Measurements from ENCODE around the gene OSTC. TPM values are rescaled to one million over a fixed set of nuclear protein-coding genes. Genes with fewer than 3 reads are reported as not detected.

OSTC gene
- total and polyA plus RNA-seq, 9 of the 15 experiments (the other 6 are each of a cell fraction or from before 2014, with no cell fraction given) = 112 to 966 (median 235) TPM

GRCh38 chr4:108714880-108715279 is 64.5 kb downstream of the OSTC start:
- Histone ChIP-seq H4K20me1 (replicated peaks; ENCODE audit: control insufficient read depth, insufficient read depth, low read length) (no peaks in the 10 kb centered on the region), H3K36me3 (ENCODE audit: control insufficient read depth, insufficient read depth, low read length) (no peaks in the 10 kb centered on the region), H3K9me3 (replicated peaks; ENCODE audit: control insufficient read depth, insufficient read depth, low read depth, low read length) (no peaks in the 10 kb centered on the region), H3K79me2 (ENCODE audit: control insufficient read depth, insufficient read depth, low read length) (no peaks in the 10 kb centered on the region), H3K27me3 (ENCODE audit: control insufficient read depth in 2 of 2, insufficient read depth in 2 of 2, low read length in 2 of 2) (peaks cover 8% of the 10 kb centered on the region in 2 experiments; a peak in 3 of 5 replicates), H3K4me2 (ENCODE audit: insufficient read depth, low read length) (no peak overlapping the region), H3K4me3 (no peak overlapping the region), H3K4me1 (replicated peaks in 1 of 2; ENCODE audit: control insufficient read depth in 2 of 2, insufficient read depth in 2 of 2, low read length in 2 of 2) (no peaks in the 10 kb centered on the region; a peak in 1 of 5 replicates), H2AFZ (ENCODE audit: low read depth, low read length) (no peak overlapping the region), H3K9ac (ENCODE audit: insufficient read depth in 1 of 2, low read depth in 2 of 2, low read length in 2 of 2) (no peak overlapping the region), H3K27ac (ENCODE audit: extremely low read depth, low read depth, low read length) (no peak overlapping the region), H3K9me1 (ENCODE audit: control insufficient read depth, insufficient read depth, low read length) (no peaks in the 10 kb centered on the region)
- no peak for DNase-seq (ENCODE audit: extremely low read depth in 1 of 4, low spot score in 3 of 4)
- no peak for ATAC-seq
- no peak for FAIRE-seq
- CTCF ChIA-PET (ENCODE audit: low intra/inter-chr PET ratio) = no interaction called here
- POLR2A ChIA-PET = interaction anchor here (0.7 kb wide), 1 partner anchor 70 kb away, joined by 4 read pairs; no protein-coding TSS in a partner anchor
- in situ Hi-C loops (cut with MboI) = no loop called here
- WGBS (ENCODE audit: insufficient coverage, low coverage, missing lambda C conversion rate) = 9% methylated on average over 4 of the region's 4 CpGs
- intact Hi-C loops (cut with micrococcal nuclease) = no loop called here
- BruUV-seq (replicated peaks) = no TSS peak
- TF ChIP-seq U2AF2 (optimal IDR thresholded peaks at IDR 0.05; ENCODE audit: low read depth, low read length) (no peak), TAF1 (IDR thresholded peaks at IDR 0.05; ENCODE audit: control insufficient read depth, extremely low read depth, insufficient read depth, low read length, severe bottlenecking) (no peak), ZNF778 (CRISPR knock-in tag; IDR thresholded peaks at IDR 0.05) (no peak), ZFP30 (CRISPR knock-in tag; IDR thresholded peaks at IDR 0.05; ENCODE audit: borderline replicate concordance) (no peak), CTCF (IDR thresholded peaks at IDR 0.05 in 2 of 3, conservative IDR thresholded peaks at IDR 0.05 in 1 of 3; ENCODE audit: insufficient read depth in 2 of 3, low read depth in 1 of 3, low read length in 3 of 3) (no peak), PHF20 (IDR thresholded peaks at IDR 0.05; ENCODE audit: partially characterized antibody) (no peak), ZC3H4 (CRISPR knock-in tag; IDR thresholded peaks at IDR 0.05; ENCODE audit: borderline replicate concordance) (no peak), CUX1 (CRISPR knock-in tag; IDR thresholded peaks at IDR 0.05) (no peak), KLF6 (CRISPR knock-in tag; IDR thresholded peaks at IDR 0.05; ENCODE audit: borderline replicate concordance) (no peak), HMGN3 (IDR thresholded peaks at IDR 0.05; ENCODE audit: borderline replicate concordance, extremely low read depth, insufficient read length, low read depth, low read length) (no peak), MCM7 (IDR thresholded peaks at IDR 0.05) (no peak)
- TF ChIP-seq, protein P1, sequence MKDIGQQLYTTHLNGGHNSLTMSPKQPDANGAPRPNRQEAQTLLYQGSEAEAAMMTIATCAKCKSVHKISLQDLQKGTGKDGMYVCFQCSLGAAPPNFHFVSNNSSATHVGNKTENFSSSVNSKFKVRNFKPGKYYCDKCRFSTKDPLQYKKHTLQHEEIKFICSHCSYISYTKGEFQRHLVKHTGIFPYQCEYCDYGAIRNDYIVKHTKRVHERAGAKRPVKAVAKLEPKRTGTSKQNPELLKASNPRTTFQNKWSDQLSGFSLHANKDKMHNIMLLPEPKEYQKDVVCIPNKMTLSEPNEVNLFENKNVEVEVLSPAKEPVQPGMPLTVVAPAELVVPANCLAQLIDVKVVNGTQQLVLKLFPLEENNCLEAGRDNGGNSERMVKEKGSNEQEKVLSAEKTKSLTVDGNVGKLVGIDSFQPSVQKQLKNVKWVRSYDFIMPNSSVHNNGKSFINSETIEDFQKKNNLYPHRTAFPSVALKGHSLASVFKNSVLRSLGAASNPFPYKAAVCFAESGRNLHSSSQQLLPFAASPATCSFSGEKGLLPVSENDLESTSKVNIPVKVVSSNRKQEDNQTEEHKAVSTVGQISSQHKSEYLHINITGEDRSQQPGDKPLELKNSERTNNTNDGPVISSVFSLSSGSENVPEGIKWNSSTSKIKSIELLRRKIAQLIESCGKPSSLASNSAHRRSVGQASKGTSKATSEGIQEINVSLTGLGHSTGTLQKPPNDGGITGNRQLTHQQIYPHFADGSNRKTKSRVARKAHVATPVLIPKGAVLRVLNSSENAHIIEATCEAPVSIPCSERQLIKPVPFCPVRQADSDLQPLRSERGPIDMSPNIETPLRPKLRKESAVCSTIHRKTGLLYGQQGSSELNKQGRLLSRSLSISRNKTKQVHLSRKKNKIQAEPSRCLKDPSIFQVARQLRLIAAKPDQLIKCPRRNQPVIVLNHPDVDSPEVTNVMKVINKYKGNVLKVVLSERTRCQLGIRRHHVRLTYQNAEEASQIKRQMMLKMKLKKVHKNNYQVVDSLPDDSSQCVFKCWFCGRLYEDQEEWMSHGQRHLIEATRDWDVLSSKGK (CRISPR knock-in tag; IDR thresholded peaks at IDR 0.05) = no peak
